ENCODE data around the gene RABL3.
"Not testable (repeated sequence)": the region's sequence is repeated elsewhere in the genome, so short reads cannot be mapped to it uniquely, and the experiment has no call there.

RABL3 gene

GRCh38 chr3:120640231-120640630, 102.1 kb downstream of the RABL3 start:
- Histone ChIP-seq H3K27me3 (ENCODE audit: insufficient read depth, poor library complexity, severe bottlenecking) (no peaks in the 10 kb centered on the region), H3K4me3 (replicated peaks; ENCODE audit: insufficient read depth, low read length) (no peak overlapping the region), H3K27ac (replicated peaks) (no peak overlapping the region)
- no peak for DNase-seq (ENCODE audit: low read depth in 1 of 2, low spot score in 1 of 2)
- TF ChIP-seq SPI1 (IDR thresholded peaks at IDR 0.05; ENCODE audit: borderline replicate concordance, low read depth) = no peak
- no peak for TF ChIP-seq POLR2AphosphoS5 (IDR thresholded peaks at IDR 0.05; ENCODE audit: low read depth)
- TF ChIP-seq GABPA (IDR thresholded peaks at IDR 0.05; ENCODE audit: low read depth) = no peak
- TF ChIP-seq CTCF (IDR thresholded peaks at IDR 0.05; ENCODE audit: insufficient read depth, low read length) = no peak
- TF ChIP-seq REST (IDR thresholded peaks at IDR 0.05; ENCODE audit: insufficient replicate concordance, low read depth) = no peak

- H3K27me3 ChIP-seq (ENCODE audit: insufficient read depth, poor library complexity, severe bottlenecking); H3K4me3 ChIP-seq (replicated peaks; ENCODE audit: insufficient read depth, low read length); H3K27ac ChIP-seq (replicated peaks); DNase-seq (ENCODE audit: low read depth in 1 of 2, low spot score in 1 of 2): not testable (repeated sequence)
These were observed 103.5 kb downstream of the RABL3 start for GRCh38 chr3:120638820-120639219.

GRCh38 chr3:120637851-120638559, 104.3 kb downstream of the RABL3 start:
- H3K27ac ChIP-seq (replicated peaks) = 0 out of 2 replicates have a peak overlapping the region, but pooled peaks have one; percentile 39
- TF ChIP-seq CTCF (IDR thresholded peaks at IDR 0.05; ENCODE audit: insufficient read depth, low read length) (no peak), GABPA (IDR thresholded peaks at IDR 0.05; ENCODE audit: low read depth) (0 out of 2 replicates have a peak, but pooled peaks have one; percentile 19), SPI1 (IDR thresholded peaks at IDR 0.05; ENCODE audit: borderline replicate concordance, low read depth) (peak; percentile 77)
- no peaks in the 10 kb centered on the region for H3K27me3 ChIP-seq (ENCODE audit: insufficient read depth, poor library complexity, severe bottlenecking)
- no peak overlapping the region for H3K4me3 ChIP-seq (replicated peaks; ENCODE audit: insufficient read depth, low read length)
- DNase-seq (ENCODE audit: low read depth in 1 of 2, low spot score in 1 of 2) = peak; percentile 10 to 63

- TF ChIP-seq REST (IDR thresholded peaks at IDR 0.05; ENCODE audit: insufficient replicate concordance, low read depth) (no peak), POLR2AphosphoS5 (IDR thresholded peaks at IDR 0.05; ENCODE audit: low read depth) (no peak), CTCF (IDR thresholded peaks at IDR 0.05; ENCODE audit: insufficient read depth, low read length) (no peak), GABPA (IDR thresholded peaks at IDR 0.05; ENCODE audit: low read depth) (no peak), SPI1 (IDR thresholded peaks at IDR 0.05; ENCODE audit: borderline replicate concordance, low read depth) (no peak)
- Histone ChIP-seq H3K27ac (replicated peaks) (no peak overlapping the region), H3K4me3 (replicated peaks; ENCODE audit: insufficient read depth, low read length) (no peak overlapping the region), H3K27me3 (ENCODE audit: insufficient read depth, poor library complexity, severe bottlenecking) (no peaks in the 10 kb centered on the region)
- DNase-seq (ENCODE audit: low read depth in 1 of 2, low spot score in 1 of 2) = no peak
These were observed 105.4 kb downstream of the RABL3 start for GRCh38 chr3:120636795-120637401.

All from HL-60 (cell line).